Measurements from ENCODE around the gene HOXA7. TPM values are rescaled to one million over a fixed set of nuclear protein-coding genes. Genes with fewer than 3 reads are reported as not detected.

Gene HOXA7
- total and polyA plus RNA-seq, 2 donors (not counting 3 experiments of a cell fraction or from before 2014, with no cell fraction given), result 18.1 to 18.5 TPM

- peak overlapping the region; percentile 73 for H3K4me2 ChIP-seq (ENCODE audit: insufficient read depth, low read length)
- no TSS peak for BruUV-seq (replicated peaks)
- peak overlapping the region; percentile 54 for H3K27ac ChIP-seq (ENCODE audit: insufficient read depth, low read depth, low read length)
- H4K20me1 ChIP-seq (replicated peaks; ENCODE audit: control insufficient read depth, extremely low read depth, insufficient read depth, low read length), result no peaks in the 10 kb centered on the region
- TF ChIP-seq JUN (IDR thresholded peaks at IDR 0.05; ENCODE audit: borderline replicate concordance, insufficient read depth, insufficient read length, low read depth), result no peak
- no peak for TF ChIP-seq MYC (IDR thresholded peaks at IDR 0.05; ENCODE audit: low read depth, low read length)
- TF ChIP-seq GATA2 (IDR thresholded peaks at IDR 0.05; ENCODE audit: insufficient read depth, insufficient read length, low read depth, low read length), result no peak
- TF ChIP-seq POLR2AphosphoS5 (IDR thresholded peaks at IDR 0.05; ENCODE audit: insufficient read depth, low read depth, low read length), result peak; percentile 16
- no peak for TF ChIP-seq POLR2A (IDR thresholded peaks at IDR 0.05; ENCODE audit: low read depth, low read length)
- no peak for TF ChIP-seq EZH2 (IDR thresholded peaks at IDR 0.05; ENCODE audit: borderline replicate concordance, low read depth, low read length, severe bottlenecking)
- no peak for TF ChIP-seq FOS (IDR thresholded peaks at IDR 0.05; ENCODE audit: borderline replicate concordance, insufficient read depth, low read length)
- TF ChIP-seq, protein P1, sequence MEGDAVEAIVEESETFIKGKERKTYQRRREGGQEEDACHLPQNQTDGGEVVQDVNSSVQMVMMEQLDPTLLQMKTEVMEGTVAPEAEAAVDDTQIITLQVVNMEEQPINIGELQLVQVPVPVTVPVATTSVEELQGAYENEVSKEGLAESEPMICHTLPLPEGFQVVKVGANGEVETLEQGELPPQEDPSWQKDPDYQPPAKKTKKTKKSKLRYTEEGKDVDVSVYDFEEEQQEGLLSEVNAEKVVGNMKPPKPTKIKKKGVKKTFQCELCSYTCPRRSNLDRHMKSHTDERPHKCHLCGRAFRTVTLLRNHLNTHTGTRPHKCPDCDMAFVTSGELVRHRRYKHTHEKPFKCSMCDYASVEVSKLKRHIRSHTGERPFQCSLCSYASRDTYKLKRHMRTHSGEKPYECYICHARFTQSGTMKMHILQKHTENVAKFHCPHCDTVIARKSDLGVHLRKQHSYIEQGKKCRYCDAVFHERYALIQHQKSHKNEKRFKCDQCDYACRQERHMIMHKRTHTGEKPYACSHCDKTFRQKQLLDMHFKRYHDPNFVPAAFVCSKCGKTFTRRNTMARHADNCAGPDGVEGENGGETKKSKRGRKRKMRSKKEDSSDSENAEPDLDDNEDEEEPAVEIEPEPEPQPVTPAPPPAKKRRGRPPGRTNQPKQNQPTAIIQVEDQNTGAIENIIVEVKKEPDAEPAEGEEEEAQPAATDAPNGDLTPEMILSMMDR (IDR thresholded peaks at IDR 0.05; ENCODE audit: extremely low read depth in 1 of 2, insufficient read depth in 1 of 2, low read depth in 1 of 2, low read length in 2 of 2), result peak; percentile 35 to 41
- intact Hi-C loops (cut with micrococcal nuclease), result loop anchor here (1.0 kb wide), 2 partner anchors 12 to 34 kb away; no protein-coding TSS in a partner anchor
- H3K27me3 ChIP-seq (ENCODE audit: control insufficient read depth in 2 of 2, insufficient read depth in 2 of 2, low read length in 2 of 2), result no peaks in the 10 kb centered on the region
- no peaks in the 10 kb centered on the region for H3K9me1 ChIP-seq (replicated peaks; ENCODE audit: control insufficient read depth, extremely low read depth, insufficient read depth, low read length)
- H3K9me3 ChIP-seq (replicated peaks; ENCODE audit: control insufficient read depth, insufficient read depth, low read length), result no peaks in the 10 kb centered on the region
- DNase-seq (ENCODE audit: low read depth, low spot score), result peak; percentile 36
- CTCF ChIA-PET, result interaction anchor here (1.9 to 2.7 kb wide), 5 partner anchors 14 to 448 kb away, joined by 8 to 13 read pairs (median 11); partner anchors contain the start of gene HOXA5
- no peak overlapping the region for H2AFZ ChIP-seq (ENCODE audit: low read depth, low read length)
- peaks cover 0 to 11% of the 10 kb centered on the region in 2 experiments for H3K36me3 ChIP-seq (ENCODE audit: control insufficient read depth in 2 of 2, extremely low read depth in 1 of 2, insufficient read depth in 2 of 2, low read length in 2 of 2)
- peak overlapping the region; percentile 36 to 60 (median 58) for H3K4me3 ChIP-seq (replicated peaks in 1 of 3; ENCODE audit: insufficient read depth in 1 of 3, low read depth in 1 of 3, low read length in 3 of 3)
- dilution Hi-C loops (cut with MboI; ENCODE audit: extremely low pct_ligation_motif_present, low sequenced_read_pairs), result no loop called here
- POLR2A ChIA-PET, result interaction anchor here (0.7 to 1.6 kb wide), 2 partner anchors 23 to 211 kb away, joined by 4 read pairs; no protein-coding TSS in a partner anchor
- FAIRE-seq, result no peak
- H3K4me1 ChIP-seq (ENCODE audit: control insufficient read depth, extremely low read depth, insufficient read depth, low read length), result peaks cover 66% of the 10 kb centered on the region
- H3K9ac ChIP-seq (replicated peaks; ENCODE audit: extremely low read depth, insufficient read depth, low read length), result peak overlapping the region; percentile 72
- peaks cover 64% of the 10 kb centered on the region for H3K79me2 ChIP-seq (ENCODE audit: control insufficient read depth, insufficient read depth, low read length)
Measured at GRCh38 chr7:27129729-27130539, 26.5 kb downstream of the HOXA7 start.
